H1 (cell line): ENCODE measurements around the gene COX17. TPM values are rescaled to one million over a fixed set of nuclear protein-coding genes. Genes with fewer than 3 reads are reported as not detected.
A peak's percentile ranks its signal among the peaks of the same experiment; 100 is the strongest.

Experiments
- CTCF ChIA-PET: fragments of 300-600 bp; sonication (Branson Sonifier 250); formaldehyde crosslinking; loops from one replicate; lab custom pipeline; 2021; ENCODE audit not compliant: partially characterized antibody; lab: Charles Lee
- POLR2A ChIA-PET: fragments of 300-600 bp; sonication (Branson Sonifier 250); formaldehyde crosslinking; loops from one replicate; lab custom pipeline; 2021; ENCODE audit warnings: inconsistent platforms; ENCODE audit not compliant: partially characterized antibody; lab: Charles Lee
- DNase-seq, 2 experiments: peaks; one replicate each; pipeline versions ENCODE4 v3.0.0 to v3.0.0-alpha.2; 2010 to 2022; ENCODE audit warnings: low spot score in 2 of 2, low read depth in 1 of 2, mixed read lengths in 1 of 2
- FAIRE-seq: peaks from 2 replicates; lab custom pipeline; 2011; peaks lifted over from hg19 to GRCh38; lab: Jason Lieb, UNC
- H2AFZ ChIP-seq: 2 replicates; pipeline ENCODE4 v1.8.1; 2012; ENCODE audit warnings: low read length, inconsistent platforms
- H2AK5ac ChIP-seq: 2 replicates; pipeline ENCODE4 v1.6.1; 2013; ENCODE audit warnings: low read depth, low read length
- H2BK120ac ChIP-seq: replicated peaks from 2 replicates; pipeline ENCODE3; 2013; ENCODE audit warnings: low read depth, low read length, inconsistent platforms
- H2BK12ac ChIP-seq: 2 replicates; pipeline ENCODE4 v1.6.1; 2013; ENCODE audit warnings: low read depth, low read length
- H2BK15ac ChIP-seq: 2 replicates; pipeline ENCODE4 v1.6.1; 2013; ENCODE audit warnings: low read length
- H2BK20ac ChIP-seq: 2 replicates; pipeline ENCODE4 v1.6.1; 2013; ENCODE audit warnings: low read length
- H2BK5ac ChIP-seq: 2 replicates; pipeline ENCODE4 v1.6.1; 2013; ENCODE audit warnings: low read depth, low read length
- H3K14ac ChIP-seq: 2 replicates; pipeline ENCODE4 v1.6.1; 2013; ENCODE audit warnings: inconsistent platforms; ENCODE audit not compliant: insufficient read length
- H3K18ac ChIP-seq: 2 replicates; pipeline ENCODE4 v1.6.1; 2013; ENCODE audit warnings: low read length; ENCODE audit errors: extremely low read depth
- H3K23ac ChIP-seq: 2 replicates; pipeline ENCODE4 v1.6.1; 2013; ENCODE audit warnings: inconsistent platforms; ENCODE audit not compliant: insufficient read length
- H3K23me2 ChIP-seq: 2 replicates; pipeline ENCODE4 v1.6.1; 2013; ENCODE audit warnings: low read depth, low read length
- H3K27ac ChIP-seq: 2 replicates; pipeline ENCODE4 v1.6.1; 2011; ENCODE audit warnings: low read depth, low read length, inconsistent platforms
- H3K27me3 ChIP-seq, 4 experiments: replicated peaks in 1 of 4; 1 replicate in 1 of 4; 2 replicates in 3 of 4; pipeline versions ENCODE4 v1.6.1 to v1.8.1; 2011 to 2013; ENCODE audit warnings: low read length in 3 of 4, mild to moderate bottlenecking in 3 of 4, inconsistent platforms in 2 of 4, mixed read lengths in 2 of 4, moderate library complexity in 1 of 4; ENCODE audit not compliant: control insufficient read depth in 3 of 4, insufficient read depth in 3 of 4; ENCODE audit errors: extremely low read depth in 1 of 4
- H3K36me3 ChIP-seq, 4 experiments: 2 replicates each; pipeline versions ENCODE4 v1.6.1 to v1.8.1; 2011 to 2013; ENCODE audit warnings: mild to moderate bottlenecking in 4 of 4, low read length in 3 of 4, moderate library complexity in 2 of 4, control low read depth in 1 of 4, inconsistent platforms in 1 of 4; ENCODE audit not compliant: insufficient read depth in 4 of 4, control insufficient read depth in 2 of 4
- H3K4ac ChIP-seq: replicated peaks from 2 replicates; pipeline ENCODE3; 2013; ENCODE audit warnings: low read length, low read depth, mixed read lengths, inconsistent platforms; ENCODE audit not compliant: insufficient read length
- H3K4me1 ChIP-seq, 4 experiments: replicated peaks in 1 of 4; 1 replicate in 1 of 4; 2 replicates in 3 of 4; pipeline versions ENCODE4 v1.6.1 to v1.8.1; 2011 to 2013; ENCODE audit warnings: low read length in 3 of 4, inconsistent platforms in 2 of 4, mixed read lengths in 1 of 4; ENCODE audit not compliant: insufficient read depth in 4 of 4, control insufficient read depth in 3 of 4
- H3K4me2 ChIP-seq, 2 experiments: 2 replicates each; pipeline versions ENCODE4 v1.6.1 to v1.8.1; 2011 to 2013; ENCODE audit warnings: low read depth in 2 of 2, low read length in 2 of 2, control low read depth in 1 of 2, inconsistent platforms in 1 of 2, mild to moderate bottlenecking in 1 of 2; ENCODE audit not compliant: insufficient read depth in 1 of 2
- H3K4me3 ChIP-seq, 4 experiments: fragments of 200-600, 300-600 bp in 1 of 4; sonication (generic), shearing (Covaris generic), sonication (Bioruptor Twin) in 1 of 4; 2 replicates each; pipeline versions ENCODE4 v1.5.1 to v1.8.1; 2011 to 2016; ENCODE audit warnings: low read length in 4 of 4, low read depth in 3 of 4, control low read depth in 2 of 4, inconsistent platforms in 2 of 4, mild to moderate bottlenecking in 2 of 4, mixed read lengths in 1 of 4, moderate library complexity in 1 of 4; ENCODE audit not compliant: insufficient read depth in 2 of 4; ENCODE audit errors: extremely low read depth in 1 of 4
- H3K56ac ChIP-seq: replicated peaks from 2 replicates; pipeline ENCODE3; 2013; ENCODE audit warnings: low read depth, mild to moderate bottlenecking, mixed read lengths, low read length, inconsistent platforms; ENCODE audit not compliant: insufficient read length
- H3K79me1 ChIP-seq: 2 replicates; pipeline ENCODE4 v1.6.1; 2013; ENCODE audit warnings: low read depth, low read length, control low read depth
- H3K79me2 ChIP-seq, 2 experiments: 2 replicates each; pipeline versions ENCODE4 v1.6.1 to v1.8.1; 2012 to 2013; ENCODE audit warnings: low read length in 2 of 2, mild to moderate bottlenecking in 2 of 2, inconsistent platforms in 1 of 2; ENCODE audit not compliant: insufficient read depth in 2 of 2, control insufficient read depth in 1 of 2
- H3K9ac ChIP-seq, 4 experiments: replicated peaks in 1 of 4; 1 replicate in 1 of 4; 2 replicates in 3 of 4; pipeline versions ENCODE4 v1.6.1 to v1.8.1; 2011 to 2013; ENCODE audit warnings: low read depth in 3 of 4, low read length in 3 of 4, control low read depth in 2 of 4, mild to moderate bottlenecking in 2 of 4, moderate library complexity in 2 of 4, inconsistent platforms in 1 of 4; ENCODE audit errors: extremely low read depth in 1 of 4
- H3K9me3 ChIP-seq, 2 experiments: 2 replicates each; pipeline versions ENCODE4 v1.6.1 to v1.8.1; 2012 to 2013; ENCODE audit warnings: mild to moderate bottlenecking in 2 of 2, moderate library complexity in 2 of 2, control low read depth in 1 of 2, inconsistent platforms in 1 of 2, low read depth in 1 of 2, low read length in 1 of 2, mixed read lengths in 1 of 2; ENCODE audit not compliant: insufficient read depth in 2 of 2
- H4K20me1 ChIP-seq, 2 experiments: replicated peaks in 1 of 2; 2 replicates each; pipeline versions ENCODE3 to v1.8.1; 2011 to 2013; ENCODE audit warnings: inconsistent platforms in 2 of 2, low read length in 2 of 2, mild to moderate bottlenecking in 1 of 2; ENCODE audit not compliant: insufficient read depth in 2 of 2, control insufficient read depth in 1 of 2
- H4K5ac ChIP-seq: 2 replicates; pipeline ENCODE4 v1.6.1; 2013; ENCODE audit warnings: low read length, low read depth, mixed read lengths, inconsistent platforms; ENCODE audit not compliant: insufficient read length
- H4K8ac ChIP-seq: 2 replicates; pipeline ENCODE4 v1.8.0; 2013; ENCODE audit warnings: mild to moderate bottlenecking, moderate library complexity, low read length, inconsistent platforms; ENCODE audit not compliant: insufficient read depth; ENCODE audit errors: extremely low read depth
- H4K91ac ChIP-seq: replicated peaks from 2 replicates; pipeline ENCODE3; 2013; ENCODE audit warnings: low read length, mixed read lengths, inconsistent platforms; ENCODE audit not compliant: insufficient read length
- KDM4A ChIP-seq: IDR thresholded peaks from one replicate; pipeline ENCODE4 v1.7.1; 2012; ENCODE audit warnings: low read depth, mild to moderate bottlenecking, moderate library complexity, low read length, inconsistent platforms; ENCODE audit not compliant: severe bottlenecking
- POU5F1 ChIP-seq: IDR thresholded peaks from 2 replicates; pipeline ENCODE4 v1.6.1; 2011; ENCODE audit warnings: low read depth, mild to moderate bottlenecking, low read length, moderate library complexity
- WGBS, 2 experiments: shearing (Covaris generic) in 1 of 2; methylation state at CpG; one replicate each; pipeline versions ENCODE4 v1.1.6 to v1.1.7; 2013 to 2015; ENCODE audit warnings: low lambda C conversion rate in 2 of 2, mixed read lengths in 2 of 2, inconsistent platforms in 1 of 2, low coverage in 1 of 2, missing lambda C conversion rate in 1 of 2; ENCODE audit not compliant: insufficient replicate concordance in 2 of 2, insufficient coverage in 1 of 2, insufficient read length in 1 of 2; ENCODE audit errors: extremely low coverage in 1 of 2, missing lambda C conversion rate in 1 of 2; 5-methylcytosine and 5-hydroxymethylcytosine counted together
- polyA plus RNA-seq, 7 experiments: library from polyadenylated mRNA; depleted of rRNA in 3 of 7; stranded (reverse) in 5 of 7; unstranded in 2 of 7; fragments of >200 nt in 5 of 7; fragments of 200-250 nt in 2 of 7; gene quantifications; 1 replicate in 5 of 7; 2 replicates in 1 of 7; 4 replicates in 1 of 7; pipeline versions ENCODE4 v1.2.1 to v1.2.3, GENCODE V29; 2011 to 2013; ENCODE audit warnings: missing spikeins in 2 of 7, mixed read lengths in 2 of 7
- total RNA-seq: library from RNA; stranded (reverse); fragmentation: NEBNext Ultra II Directional; extraction: Animal tissue kit (Norgen Biotek cat#: 25700); gene quantifications from 2 replicates; pipeline ENCODE4 v1.2.1, GENCODE V29; 2021

The COX17 gene
- total and polyA plus RNA-seq, 2 of the 8 experiments (the other 6 are each of a cell fraction or from before 2014, with no cell fraction given) = 34.2 to 43.0 TPM

DNA sequence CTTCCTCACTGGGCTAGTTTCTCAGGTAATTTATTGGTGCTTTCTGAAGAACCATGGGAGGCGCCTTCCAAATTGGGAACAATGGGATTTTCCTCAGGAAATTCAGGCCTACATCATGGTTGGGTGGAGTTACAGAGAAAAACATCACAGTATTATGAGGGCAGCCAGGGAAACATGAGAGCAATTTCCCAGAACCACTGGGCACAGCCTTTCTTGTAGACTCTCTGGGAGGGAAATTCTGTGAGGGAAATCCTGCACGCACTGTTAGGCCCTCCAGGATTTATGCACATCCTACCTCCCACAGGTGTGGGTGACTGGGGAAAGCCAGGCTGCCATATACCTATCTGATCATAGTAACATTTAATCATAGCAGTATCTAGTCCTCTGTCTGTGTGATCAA is 30.0 kb downstream of the COX17 start:
- no peaks in the 10 kb centered on the region for H4K20me1 ChIP-seq

More for the DNA sequence above, 30.0 kb downstream of the COX17 start:
- Histone ChIP-seq H2AFZ (peak overlapping the region; percentile 29; the same call in 1 of the 2 replicates), H3K4ac (no peak overlapping the region), H3K9ac (no peak overlapping the region), H2BK120ac (no peak overlapping the region), H3K79me1 (no peaks in the 10 kb centered on the region), H3K27me3 (no peaks in the 10 kb centered on the region), H3K9me3 (no peaks in the 10 kb centered on the region), H3K79me2 (no peaks in the 10 kb centered on the region), H4K5ac (no peak overlapping the region), H3K23ac (no peak overlapping the region), H2BK15ac (no peak overlapping the region), H2AK5ac (no peak overlapping the region), H3K27ac (no peak overlapping the region), H2BK12ac (no peak overlapping the region), H3K56ac (no peak overlapping the region), H3K4me2 (no peak overlapping the region), H2BK5ac (no peak overlapping the region), H3K4me1 (peaks cover 0 to 7% (median 2%) of the 10 kb centered on the region in 4 experiments; a peak in 3 of 7 replicates), H2BK20ac (no peak overlapping the region), H3K18ac (no peak overlapping the region), H4K91ac (no peak overlapping the region), H3K36me3 (no peaks in the 10 kb centered on the region), H4K8ac (peak overlapping the region; percentile 57; the same call in 1 of the 2 replicates), H3K23me2 (no peaks in the 10 kb centered on the region), H3K4me3 (no peak overlapping the region), H3K14ac (no peak overlapping the region)
- CTCF ChIA-PET = interaction anchor here (2.6 to 3.0 kb wide), 2 partner anchors 11 kb away, joined by 9 to 10 read pairs; no protein-coding TSS in a partner anchor
- FAIRE-seq = no peak
- no peak for DNase-seq
- TF ChIP-seq KDM4A = no peak
- TF ChIP-seq POU5F1 = no peak
- 91% methylated on average over 2 of the region's 2 CpGs; no CpG with 5 or more reads in 1 of the 2 experiments for WGBS, 2 experiments
- POLR2A ChIA-PET = interaction anchor here (1.4 to 1.6 kb wide), 2 partner anchors 10 to 14 kb away, joined by 4 to 5 read pairs; partner anchors contain the start of gene POPDC2
